A549 treated with Hydrocortisone at 1 μM for 4 hours (cell line): Measurements from ENCODE around the gene FOCAD. TPM values are rescaled to one million over a fixed set of nuclear protein-coding genes. Genes with fewer than 3 reads are reported as not detected.

ENCODE experiments used
- total RNA-seq: library from RNA; stranded (reverse); fragments of 200-300 nt; extraction: Qiagen RNA extraction; gene quantifications from 5 replicates; pipeline ENCODE4 v1.2.3, GENCODE V29; 2022

The FOCAD gene, protein sequence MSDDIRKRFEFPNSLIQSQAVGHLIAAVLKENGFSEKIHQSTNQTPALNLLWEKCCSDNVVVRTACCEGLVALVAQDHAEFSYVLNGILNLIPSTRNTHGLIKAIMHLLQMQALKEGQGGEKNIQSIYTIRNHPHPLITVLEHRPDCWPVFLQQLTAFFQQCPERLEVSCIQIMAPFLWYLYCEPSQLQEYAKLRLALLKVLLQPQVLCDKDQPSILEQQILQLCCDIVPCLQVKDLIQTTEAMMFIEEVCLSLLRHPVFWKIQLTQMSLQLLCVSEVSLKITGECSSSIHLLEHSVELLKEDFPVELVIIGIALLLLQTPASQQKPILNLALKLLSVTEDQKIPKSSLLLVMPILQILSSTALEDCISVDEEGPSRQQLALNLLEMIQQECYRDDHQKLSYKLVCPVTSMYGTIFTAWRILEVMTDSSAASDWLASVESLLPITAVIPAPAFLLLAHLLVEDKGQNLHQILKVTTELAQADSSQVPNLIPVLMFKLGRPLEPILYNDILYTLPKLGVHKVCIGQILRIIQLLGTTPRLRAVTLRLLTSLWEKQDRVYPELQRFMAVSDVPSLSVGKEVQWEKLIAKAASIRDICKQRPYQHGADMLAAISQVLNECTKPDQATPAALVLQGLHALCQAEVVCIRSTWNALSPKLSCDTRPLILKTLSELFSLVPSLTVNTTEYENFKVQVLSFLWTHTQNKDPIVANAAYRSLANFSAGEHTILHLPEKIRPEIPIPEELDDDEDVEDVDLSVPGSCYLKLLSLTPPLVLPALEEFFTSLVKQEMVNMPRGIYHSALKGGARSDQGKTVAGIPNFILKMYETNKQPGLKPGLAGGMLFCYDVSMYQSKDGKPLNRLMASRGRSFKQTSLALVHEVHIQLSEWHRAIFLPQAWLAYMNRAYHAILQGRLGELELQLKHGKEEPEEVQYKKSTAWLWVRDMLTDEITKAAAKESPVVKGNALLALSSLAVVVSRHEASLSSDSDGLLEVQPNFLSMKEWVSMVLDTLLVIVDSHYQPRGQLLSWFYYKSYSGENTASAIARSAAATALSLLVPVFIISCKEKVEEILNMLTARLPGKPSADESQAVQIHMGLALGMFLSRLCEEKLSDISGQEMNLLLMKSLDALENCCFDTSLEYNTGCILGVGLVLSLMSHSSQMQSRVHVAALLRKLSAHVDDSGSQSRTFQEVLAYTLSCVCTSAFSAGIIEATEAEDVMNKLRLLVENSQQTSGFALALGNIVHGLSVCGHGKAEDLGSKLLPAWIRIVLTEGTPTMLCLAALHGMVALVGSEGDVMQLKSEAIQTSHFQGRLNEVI (N-terminal part only)
- 14.4 to 19.7 TPM (median 15.3 TPM) in 5 replicates for total RNA-seq

DNA sequence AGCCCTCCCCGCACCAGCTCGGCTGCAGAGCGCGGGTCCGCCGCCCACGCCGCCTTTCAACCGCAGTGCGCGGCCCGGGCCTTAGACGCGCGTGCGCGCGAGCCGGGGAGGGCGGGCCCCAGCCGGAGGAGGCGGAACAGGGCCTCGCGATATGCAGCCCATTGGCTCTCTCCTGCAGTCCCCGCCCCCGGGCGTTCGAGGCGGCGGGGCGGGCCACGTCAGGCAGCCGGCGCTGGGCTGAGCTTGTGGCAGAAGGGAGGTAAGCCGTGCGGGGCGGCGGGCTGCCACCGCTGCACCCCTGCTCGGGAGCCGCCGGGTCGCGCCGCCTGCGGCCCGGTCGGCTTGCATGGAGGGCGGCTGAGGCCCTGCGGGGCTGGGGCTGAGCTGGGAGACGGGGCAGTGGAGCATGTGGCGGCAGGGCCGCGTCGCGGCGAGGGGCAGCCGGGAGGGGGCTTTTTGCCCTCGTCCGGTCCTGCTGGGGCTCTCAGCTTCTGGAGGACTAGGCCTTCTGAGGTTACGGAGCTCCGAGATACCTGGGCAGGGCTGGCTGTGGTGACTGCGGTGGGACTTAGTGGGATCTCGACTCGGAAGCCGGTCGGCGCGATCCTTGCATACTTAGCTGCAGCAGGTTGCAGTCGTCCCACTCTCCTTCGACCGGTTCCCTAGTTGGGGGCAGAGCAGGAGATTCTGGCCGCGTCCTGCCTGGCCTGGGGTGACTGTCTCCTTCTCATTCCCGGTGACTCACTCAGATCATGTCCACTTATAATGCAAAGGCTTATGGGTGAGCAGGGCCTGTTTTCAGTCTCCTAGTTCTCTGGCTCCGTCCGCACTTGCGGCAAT is at the start of gene FOCAD:
Gene FOCAD, plus strand, starts transcription at position 225 of the 840 bp plus-strand sequence. CDS start 31,095 bp downstream, outside the sequence.

DNA sequence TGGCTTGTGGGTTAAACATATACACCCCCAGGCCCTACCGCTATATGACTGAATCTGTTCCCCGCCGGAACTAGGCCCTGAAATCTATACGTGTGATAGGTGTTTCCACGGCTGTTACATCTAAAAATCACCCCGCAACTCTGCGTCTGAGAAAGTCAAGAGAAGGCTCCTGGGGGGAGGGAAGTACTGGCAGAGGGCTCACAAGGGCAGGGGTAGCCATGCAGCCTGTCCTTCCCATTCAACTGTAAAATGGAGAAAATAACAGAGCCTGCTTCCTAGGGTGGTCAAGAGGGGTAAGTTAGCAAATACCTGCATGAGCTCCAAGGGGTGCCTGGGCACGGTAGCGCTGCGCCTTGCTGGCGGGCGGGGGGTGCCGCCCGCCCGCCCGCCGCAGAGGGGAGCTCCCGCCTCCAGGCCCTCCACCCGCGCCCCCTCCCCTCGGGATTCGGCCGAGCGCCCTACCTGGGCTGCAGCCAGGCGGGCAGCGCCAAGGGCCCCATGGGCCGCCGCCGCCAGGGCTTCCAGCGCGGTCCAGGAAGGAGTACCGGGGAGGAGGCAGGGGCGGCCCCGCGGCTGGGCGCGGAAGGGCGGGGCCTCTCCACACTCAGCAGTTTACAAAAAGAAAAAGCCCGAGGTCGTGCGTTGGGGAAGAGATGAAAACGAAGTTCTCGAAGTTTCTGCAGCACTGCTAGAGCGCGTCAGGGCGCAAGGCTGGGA is 347.2 kb downstream of the FOCAD start, which contains the start of gene HACD4:
Gene HACD4, minus strand, starts transcription at position 550 of the 717 bp plus-strand sequence. Its CDS starts 50 bp downstream, at position 500.

Other genes with a start within 250 kb of the FOCAD start
- 14.2 to 18.0 TPM (median 16.4 TPM) in 5 replicates for gene MLLT3, start 61.8 kb upstream of the FOCAD start, total RNA-seq